Stimulated activated CD4-positive, alpha-beta T cell treated with anti-CD3 and anti-CD28 coated beads, Interleukin-12 subunit alpha, Interleukin-12 subunit beta, amount 100 ng/mL, for 4 hours (primary cell): Measurements from ENCODE around the gene ATRNL1.

Source experiments
- DNase-seq: peaks from one replicate; pipeline ENCODE4 v3.0.0-alpha.2; 2020

The ATRNL1 gene

GRCh38 chr10:115093286-115093775 lies at the start of gene ATRNL1:
Gene ATRNL1 (plus strand): TSS chr10:115093365. CDS start chr10:115093751, 386 bp downstream.
- DNase-seq = no peak

GRCh38 chr10:115043719-115044118 lies 49.4 kb upstream of the ATRNL1 start:
- DNase-seq = no peak

DNA sequence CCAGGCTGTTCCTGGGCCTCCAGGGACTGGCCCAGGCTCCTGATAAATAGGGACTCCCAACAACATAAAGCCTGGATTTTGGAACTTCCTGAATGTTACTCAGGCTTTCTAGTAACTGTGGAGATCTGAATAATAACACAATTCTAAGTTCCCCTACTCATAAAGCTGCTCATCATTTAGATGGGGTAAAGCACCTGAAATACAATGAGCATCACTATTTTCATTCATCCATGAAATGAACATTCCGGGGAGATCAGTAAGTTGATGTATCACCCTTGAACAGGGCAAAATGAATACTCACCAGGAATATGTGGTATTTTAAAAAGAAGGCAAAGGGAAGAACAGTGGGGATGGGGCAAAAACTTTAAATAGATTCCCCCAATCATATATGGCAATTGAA lies 48.3 kb upstream of the ATRNL1 start:
- DNase-seq = no peak

DNA sequence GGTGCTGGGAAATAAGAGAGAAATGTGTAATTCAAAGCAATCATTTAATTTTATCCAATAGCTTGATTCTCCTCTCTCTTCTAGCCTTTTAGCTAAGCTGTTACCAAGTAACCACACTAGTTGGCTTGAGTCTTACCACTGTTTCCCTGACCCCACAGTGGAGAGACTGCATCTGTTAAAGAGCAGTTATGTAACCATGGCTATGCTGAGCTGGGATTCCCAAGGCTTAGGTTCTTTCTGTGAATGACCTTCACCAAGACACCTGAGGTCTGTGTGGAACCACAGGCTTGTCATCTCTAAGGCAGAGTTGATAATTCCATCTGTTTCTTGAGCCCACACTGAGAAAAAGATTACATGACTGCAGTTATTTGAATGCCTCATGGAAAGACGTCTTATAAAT lies 47.7 kb upstream of the ATRNL1 start:
- no peak for DNase-seq

GRCh38 chr10:115046686-115047236 lies 46.4 kb upstream of the ATRNL1 start:
- no peak for DNase-seq

- no peak for DNase-seq
Observed at GRCh38 chr10:115047705-115048104, 45.5 kb upstream of the ATRNL1 start.

GRCh38 chr10:115049318-115049717 lies 43.8 kb upstream of the ATRNL1 start:
- DNase-seq = no peak

DNA sequence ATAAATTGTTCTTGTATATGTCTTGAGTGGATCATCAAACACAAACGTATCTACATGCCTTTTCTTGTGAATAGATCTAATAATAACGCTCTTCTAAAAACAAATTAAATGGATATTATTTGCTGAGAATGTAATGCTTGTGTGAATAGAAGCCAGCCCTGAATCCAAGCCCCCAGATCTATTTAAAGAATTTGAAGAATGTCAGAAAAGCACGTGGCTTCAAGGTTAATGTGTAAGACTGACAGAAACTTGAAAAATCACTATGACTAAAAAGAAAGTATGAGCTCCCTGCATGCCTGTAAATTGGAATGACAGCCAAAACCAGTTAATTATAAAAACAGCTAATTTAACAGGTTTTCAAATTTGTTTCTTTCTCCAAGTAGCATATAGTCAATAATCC lies 43.2 kb upstream of the ATRNL1 start:
- DNase-seq = no peak

DNA sequence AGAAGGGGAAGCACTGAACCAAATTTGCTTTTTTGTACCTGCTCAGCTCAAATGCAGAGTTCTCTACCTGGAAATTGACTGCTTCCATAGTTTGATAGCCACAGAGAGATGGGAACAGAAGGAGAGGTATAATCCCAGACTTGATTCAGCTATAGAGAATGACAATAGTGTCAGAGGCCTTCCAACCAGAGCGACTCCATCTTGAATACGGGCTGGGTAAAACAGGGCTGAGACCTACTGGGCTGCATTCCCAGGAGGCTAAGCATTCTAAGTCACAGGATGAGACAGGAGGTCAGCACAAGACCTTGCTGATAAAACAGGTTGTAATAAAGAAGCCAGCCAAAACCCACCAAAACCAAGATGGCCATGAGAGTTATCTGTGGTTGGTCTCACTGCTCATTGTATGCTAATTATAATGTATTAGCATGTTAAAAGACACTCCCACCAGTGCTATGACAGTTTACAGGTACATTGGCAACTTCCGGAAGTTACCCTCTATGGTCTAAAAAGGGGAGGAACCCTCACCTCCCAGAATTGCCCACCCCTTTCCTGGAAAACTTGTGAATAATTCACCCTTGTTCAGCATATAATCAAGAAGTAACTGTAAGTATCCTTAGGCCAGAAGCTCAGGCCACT lies 42.7 kb upstream of the ATRNL1 start:
- no peak for DNase-seq

GRCh38 chr10:115051216-115051615 lies 41.9 kb upstream of the ATRNL1 start:
- DNase-seq = no peak

GRCh38 chr10:115052226-115052625 lies 40.9 kb upstream of the ATRNL1 start:
- no peak for DNase-seq

GRCh38 chr10:115052728-115053127 lies 40.4 kb upstream of the ATRNL1 start:
- DNase-seq = no peak

GRCh38 chr10:115056186-115056585 lies 37.0 kb upstream of the ATRNL1 start:
- no peak for DNase-seq

- no peak for DNase-seq
Observed at GRCh38 chr10:115059301-115059898, 33.8 kb upstream of the ATRNL1 start.

- DNase-seq = no peak
Observed at GRCh38 chr10:115063701-115064658, 29.2 kb upstream of the ATRNL1 start.

DNA sequence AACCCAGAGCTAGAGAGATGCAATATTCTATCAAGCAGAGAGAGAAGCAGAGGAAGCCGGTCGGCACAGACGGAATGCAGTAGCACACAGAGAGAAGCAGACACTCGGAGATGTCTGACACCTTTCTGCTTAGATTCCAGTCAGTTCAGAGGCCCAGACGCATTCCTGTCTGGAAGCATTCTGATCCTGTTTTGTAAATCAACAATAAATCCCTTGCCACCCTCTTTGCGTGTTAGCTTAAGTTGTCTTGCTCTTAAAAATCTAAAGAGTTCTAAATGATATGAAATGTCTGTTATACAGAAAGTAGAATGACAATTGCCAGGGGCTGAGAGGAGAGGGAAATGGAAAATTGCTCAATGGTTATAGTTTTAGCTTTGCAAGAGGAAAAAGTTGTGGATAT lies 27.4 kb upstream of the ATRNL1 start:
- DNase-seq = no peak

GRCh38 chr10:115066528-115066927 lies 26.6 kb upstream of the ATRNL1 start:
- no peak for DNase-seq

DNA sequence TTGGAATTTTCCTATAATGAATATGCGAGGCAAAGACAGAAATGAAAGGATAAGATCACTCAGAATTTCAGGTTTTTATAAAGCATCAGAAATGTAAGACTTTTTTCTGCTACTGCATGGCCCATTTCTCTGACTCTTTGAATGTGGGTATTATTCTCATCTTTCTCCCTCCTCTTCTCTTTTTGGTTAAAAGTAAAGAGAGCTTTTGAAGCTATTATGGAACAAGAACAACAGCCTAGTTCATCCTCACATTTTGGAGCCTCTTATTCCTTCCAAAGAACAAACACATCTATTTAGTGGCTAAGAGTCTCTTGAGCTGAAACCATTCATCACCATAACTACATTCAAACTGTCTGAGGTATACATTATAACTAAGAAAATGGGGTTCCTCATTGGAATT lies 19.4 kb upstream of the ATRNL1 start:
- DNase-seq = no peak

DNA sequence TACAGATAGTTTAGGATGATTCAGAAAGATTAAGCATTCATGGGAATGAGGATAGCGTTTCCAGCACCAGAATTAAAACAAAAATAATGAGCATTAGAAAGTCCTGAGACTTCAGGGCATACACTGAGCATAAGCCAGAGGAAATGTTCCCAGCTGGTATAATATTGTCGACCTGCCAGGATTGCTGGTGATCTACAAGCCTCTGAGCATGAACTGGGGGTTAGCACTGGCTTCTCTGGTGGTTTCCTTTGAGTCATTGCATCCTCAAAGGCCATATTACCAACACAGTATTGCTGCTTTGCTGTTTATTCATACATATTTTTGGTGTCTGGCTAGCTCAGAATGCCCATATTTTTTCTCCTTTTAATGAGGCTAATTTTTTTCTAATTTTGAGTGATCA lies 10.7 kb upstream of the ATRNL1 start:
- DNase-seq = no peak

DNA sequence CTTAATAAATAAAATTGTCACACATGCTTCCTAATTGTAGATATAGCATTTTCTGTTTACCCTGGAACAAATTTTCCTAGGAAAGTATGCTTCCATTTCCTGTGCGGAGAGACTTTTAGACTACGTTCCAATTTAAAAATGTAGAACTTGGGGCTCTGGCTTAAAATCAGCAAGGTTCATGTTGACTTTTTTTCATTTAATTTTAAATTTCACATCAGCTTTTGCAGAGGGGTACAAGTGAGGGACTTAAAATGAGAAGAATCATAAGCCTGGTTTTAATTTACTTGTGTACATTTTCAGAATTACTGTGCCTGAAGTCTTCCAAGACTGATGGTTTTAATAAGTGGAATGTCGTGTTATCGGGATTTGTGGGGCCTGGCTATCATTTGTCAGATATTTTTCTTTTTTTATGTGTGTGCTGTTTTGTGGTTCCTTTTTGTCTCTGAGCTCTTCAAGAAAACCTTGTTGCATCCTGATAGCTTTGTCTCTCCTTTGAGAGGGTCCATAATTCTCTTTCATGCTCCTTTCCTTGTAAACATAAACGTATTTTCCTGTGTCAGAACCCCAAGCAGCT lies 8.8 kb upstream of the ATRNL1 start:
- no peak for DNase-seq

- no peak for DNase-seq
Observed at GRCh38 chr10:115091161-115091560, 2.0 kb upstream of the ATRNL1 start.

DNA sequence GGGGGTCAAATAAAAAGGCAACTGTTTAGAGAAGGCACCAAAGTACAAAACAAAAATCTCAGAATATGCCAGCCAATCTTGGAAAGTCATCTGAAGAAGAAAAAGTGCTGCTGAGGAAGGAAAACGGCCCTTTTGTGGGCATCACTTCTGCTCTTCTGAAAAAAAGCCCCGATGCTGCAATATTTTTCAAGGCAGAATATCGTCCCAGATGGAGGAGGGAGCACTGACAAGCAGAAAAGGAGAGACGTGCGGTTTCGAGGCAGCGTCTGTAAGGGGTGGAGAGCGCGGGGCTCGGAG lies 959 bp upstream of the ATRNL1 start:
- DNase-seq = no peak
